AG09319 (cell line): ENCODE measurements around the gene GJA1.
"Not testable (repeated sequence)": the region's sequence is repeated elsewhere in the genome, so short reads cannot be mapped to it uniquely, and the experiment has no call there.

Experiments used
- DNase-seq: peaks from one replicate; pipeline ENCODE4 v3.0.0-alpha.2; 2010; ENCODE audit warnings: low read depth; ENCODE audit errors: extremely low read depth
- TF ChIP-seq, protein P1 (sequence below): IDR thresholded peaks from 2 replicates; pipeline ENCODE4 v1.5.1; 2011; ENCODE audit warnings: low read depth, mild to moderate bottlenecking, inconsistent platforms, low read length, moderate library complexity

The GJA1 gene

DNA sequence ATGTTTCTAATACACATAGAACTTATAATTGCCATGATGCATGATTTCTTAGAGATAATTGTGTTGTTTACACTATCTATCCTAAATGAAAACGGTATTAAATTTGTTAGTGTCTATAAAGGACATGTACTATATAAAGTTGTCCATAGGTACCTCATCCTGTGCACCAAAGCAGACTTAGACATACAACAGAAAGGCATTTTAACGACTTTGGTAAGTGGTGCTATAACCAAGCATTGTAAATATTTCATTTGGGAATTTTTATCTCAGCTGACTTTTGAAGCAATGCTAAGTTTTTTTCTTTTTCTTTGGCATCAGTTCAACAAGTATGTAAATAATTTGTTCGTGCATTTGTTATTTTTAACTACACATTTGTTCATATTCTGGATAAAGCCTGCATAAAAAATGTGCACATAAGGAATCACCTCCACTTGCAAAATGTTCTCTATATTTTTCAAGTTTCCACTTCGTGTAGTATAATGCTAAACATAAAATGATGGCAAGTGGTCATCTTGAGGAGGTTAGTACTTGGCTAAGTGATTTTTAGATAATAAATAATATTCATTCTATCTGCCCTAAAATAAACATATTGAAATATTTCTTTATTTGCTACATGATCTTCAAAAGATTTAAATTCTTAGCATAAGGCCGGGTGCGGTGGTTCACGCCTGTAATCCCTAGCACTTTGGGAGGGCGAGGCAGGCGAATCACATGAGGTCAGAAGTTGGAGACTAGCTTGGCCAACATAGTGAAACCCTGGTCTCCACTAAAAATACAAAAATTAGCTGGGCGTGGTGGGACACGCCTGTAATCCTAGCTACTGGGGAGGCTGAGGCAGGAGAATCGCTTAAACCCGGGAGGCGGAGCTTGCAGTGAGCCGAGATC lies 6.3 kb upstream of the GJA1 start:
- TF ChIP-seq, protein P1, sequence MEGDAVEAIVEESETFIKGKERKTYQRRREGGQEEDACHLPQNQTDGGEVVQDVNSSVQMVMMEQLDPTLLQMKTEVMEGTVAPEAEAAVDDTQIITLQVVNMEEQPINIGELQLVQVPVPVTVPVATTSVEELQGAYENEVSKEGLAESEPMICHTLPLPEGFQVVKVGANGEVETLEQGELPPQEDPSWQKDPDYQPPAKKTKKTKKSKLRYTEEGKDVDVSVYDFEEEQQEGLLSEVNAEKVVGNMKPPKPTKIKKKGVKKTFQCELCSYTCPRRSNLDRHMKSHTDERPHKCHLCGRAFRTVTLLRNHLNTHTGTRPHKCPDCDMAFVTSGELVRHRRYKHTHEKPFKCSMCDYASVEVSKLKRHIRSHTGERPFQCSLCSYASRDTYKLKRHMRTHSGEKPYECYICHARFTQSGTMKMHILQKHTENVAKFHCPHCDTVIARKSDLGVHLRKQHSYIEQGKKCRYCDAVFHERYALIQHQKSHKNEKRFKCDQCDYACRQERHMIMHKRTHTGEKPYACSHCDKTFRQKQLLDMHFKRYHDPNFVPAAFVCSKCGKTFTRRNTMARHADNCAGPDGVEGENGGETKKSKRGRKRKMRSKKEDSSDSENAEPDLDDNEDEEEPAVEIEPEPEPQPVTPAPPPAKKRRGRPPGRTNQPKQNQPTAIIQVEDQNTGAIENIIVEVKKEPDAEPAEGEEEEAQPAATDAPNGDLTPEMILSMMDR, result no peak
- no peak for DNase-seq

- peak; percentile 16 for DNase-seq
Observed at GRCh38 chr6:121430514-121431460, 4.7 kb upstream of the GJA1 start.

GRCh38 chr6:121431776-121432175 lies 3.7 kb upstream of the GJA1 start:
- DNase-seq, result not testable (repeated sequence)

More at GRCh38 chr6:121430514-121431460, 4.7 kb upstream of the GJA1 start:
- TF ChIP-seq, protein P1, result peak; percentile 68

DNA sequence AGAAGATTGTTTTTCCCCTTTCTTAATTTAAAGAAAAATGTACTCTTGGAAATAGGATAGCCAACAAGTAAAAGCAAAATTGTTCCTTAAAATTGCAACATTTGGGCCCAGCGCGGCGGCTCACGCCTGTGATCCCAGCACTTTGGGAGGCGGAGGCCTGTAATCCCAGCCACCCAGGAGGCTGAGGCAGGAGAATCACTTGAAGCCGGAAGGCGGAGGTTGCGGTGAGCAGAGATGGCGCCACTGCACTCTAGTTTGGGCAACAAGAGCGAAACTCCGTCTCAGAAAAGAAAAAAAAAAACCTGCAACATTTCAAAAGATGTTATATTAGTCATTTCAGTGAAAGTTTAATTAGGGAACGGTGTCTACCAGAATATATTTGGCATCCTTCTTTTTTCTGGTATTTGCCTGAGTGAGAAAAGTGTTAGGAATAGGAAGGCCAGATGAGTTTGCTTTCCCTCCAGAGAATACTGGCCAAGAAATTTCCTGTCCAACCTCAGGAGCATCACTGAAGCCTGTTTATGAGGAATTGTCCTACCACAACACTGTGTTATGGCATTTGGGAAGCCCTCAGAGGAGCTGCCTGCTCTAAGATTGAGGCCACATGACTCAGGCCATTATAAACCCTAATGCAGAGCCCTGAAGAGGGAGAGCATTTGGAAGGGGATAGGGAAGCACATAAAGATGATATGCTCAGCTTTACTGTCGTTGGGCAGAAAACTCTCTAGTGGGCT lies 1.2 kb upstream of the GJA1 start:
- TF ChIP-seq, protein P1, result no peak
- DNase-seq, result no peak

DNA sequence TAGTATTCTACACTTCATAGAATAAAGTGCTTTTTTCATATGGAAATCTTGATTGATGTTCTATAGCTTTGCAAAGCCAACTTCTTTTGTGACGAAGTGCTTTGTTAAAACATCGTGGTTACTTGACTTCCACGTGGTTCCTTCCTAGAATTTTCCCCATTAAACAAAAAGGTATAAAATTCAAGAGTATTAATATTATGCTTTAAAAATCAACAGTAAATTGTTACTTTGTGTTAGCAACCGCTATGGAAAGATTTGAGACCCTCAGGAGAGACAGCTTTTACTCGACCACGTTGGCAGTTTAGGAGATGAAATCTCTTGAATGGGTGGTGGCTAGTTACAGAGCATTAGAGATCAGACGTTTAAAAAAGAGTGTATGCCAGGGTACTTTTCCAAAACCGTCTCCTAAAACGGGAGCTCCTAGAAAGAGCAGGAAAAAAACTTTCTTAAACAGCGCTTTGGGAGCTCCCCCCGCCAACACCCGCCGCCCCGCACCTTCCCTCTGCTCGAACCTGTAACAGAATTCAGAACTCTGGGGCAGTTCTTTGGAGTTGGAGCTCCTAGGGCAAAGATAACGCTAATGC lies 920 bp downstream of the GJA1 start:
- no peak for DNase-seq
- TF ChIP-seq, protein P1, result no peak

- peak; percentile 16 for DNase-seq
- TF ChIP-seq, protein P1, result no peak
Observed at GRCh38 chr6:121436960-121437850, 1.8 kb downstream of the GJA1 start.
